ENCODE results near the gene KPRP. TPM values are rescaled to one million over a fixed set of nuclear protein-coding genes. Genes with fewer than 3 reads are reported as not detected.

KPRP gene
- total RNA-seq, 1 donor from 2014 or later, result not detected

DNA sequence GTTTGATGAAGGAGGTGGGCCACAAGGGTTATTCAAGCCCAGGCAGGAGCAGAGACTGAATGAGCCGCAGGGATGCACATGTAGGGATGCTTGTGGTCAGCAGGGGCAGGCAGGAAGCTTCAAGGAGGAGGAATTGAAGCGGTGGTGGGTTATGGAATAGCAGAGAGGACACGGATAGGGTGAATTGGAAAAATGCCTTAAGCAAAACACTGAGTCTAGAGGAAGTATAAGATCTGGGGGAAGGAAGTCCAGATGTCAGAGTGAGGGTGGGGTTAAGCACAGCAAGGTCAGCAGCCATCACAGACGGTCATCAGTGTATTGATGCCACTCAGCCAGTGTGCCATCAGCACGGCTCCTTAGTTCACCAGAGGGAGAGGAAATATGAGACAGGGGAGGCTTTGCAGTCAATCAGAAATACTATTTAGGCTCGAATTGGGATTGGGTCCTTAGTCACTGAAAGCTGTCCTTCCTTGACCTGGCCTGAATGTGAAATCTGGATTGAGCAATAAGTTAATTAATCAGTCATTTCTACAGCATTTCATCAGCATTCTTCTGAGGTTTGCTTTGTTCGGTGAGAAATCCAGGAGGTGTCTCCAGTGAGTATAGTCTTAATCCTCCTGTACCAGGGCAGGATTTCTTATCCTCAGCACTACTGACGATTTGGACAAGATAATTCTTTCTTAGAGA, 11.2 kb downstream of the KPRP start:
- no peak overlapping the region for H3K27ac Mint-ChIP-seq
- peaks cover 4% of the 10 kb centered on the region for H3K36me3 Mint-ChIP-seq (ENCODE audit: insufficient read depth)
- H3K4me1 Mint-ChIP-seq (ENCODE audit: low read depth), result no peaks in the 10 kb centered on the region
- H3K27me3 Mint-ChIP-seq, result no peaks in the 10 kb centered on the region
- DNase-seq (ENCODE audit: low spot score, unreplicated experiment), result no peak
- no peak overlapping the region for H3K4me3 Mint-ChIP-seq (ENCODE audit: low read depth)
- TF ChIP-seq, protein P1, sequence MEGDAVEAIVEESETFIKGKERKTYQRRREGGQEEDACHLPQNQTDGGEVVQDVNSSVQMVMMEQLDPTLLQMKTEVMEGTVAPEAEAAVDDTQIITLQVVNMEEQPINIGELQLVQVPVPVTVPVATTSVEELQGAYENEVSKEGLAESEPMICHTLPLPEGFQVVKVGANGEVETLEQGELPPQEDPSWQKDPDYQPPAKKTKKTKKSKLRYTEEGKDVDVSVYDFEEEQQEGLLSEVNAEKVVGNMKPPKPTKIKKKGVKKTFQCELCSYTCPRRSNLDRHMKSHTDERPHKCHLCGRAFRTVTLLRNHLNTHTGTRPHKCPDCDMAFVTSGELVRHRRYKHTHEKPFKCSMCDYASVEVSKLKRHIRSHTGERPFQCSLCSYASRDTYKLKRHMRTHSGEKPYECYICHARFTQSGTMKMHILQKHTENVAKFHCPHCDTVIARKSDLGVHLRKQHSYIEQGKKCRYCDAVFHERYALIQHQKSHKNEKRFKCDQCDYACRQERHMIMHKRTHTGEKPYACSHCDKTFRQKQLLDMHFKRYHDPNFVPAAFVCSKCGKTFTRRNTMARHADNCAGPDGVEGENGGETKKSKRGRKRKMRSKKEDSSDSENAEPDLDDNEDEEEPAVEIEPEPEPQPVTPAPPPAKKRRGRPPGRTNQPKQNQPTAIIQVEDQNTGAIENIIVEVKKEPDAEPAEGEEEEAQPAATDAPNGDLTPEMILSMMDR (IDR thresholded peaks at IDR 0.05; ENCODE audit: unreplicated experiment), result no peak
- peaks cover 63% of the 10 kb centered on the region for H3K9me3 Mint-ChIP-seq (ENCODE audit: low read depth)

DNA sequence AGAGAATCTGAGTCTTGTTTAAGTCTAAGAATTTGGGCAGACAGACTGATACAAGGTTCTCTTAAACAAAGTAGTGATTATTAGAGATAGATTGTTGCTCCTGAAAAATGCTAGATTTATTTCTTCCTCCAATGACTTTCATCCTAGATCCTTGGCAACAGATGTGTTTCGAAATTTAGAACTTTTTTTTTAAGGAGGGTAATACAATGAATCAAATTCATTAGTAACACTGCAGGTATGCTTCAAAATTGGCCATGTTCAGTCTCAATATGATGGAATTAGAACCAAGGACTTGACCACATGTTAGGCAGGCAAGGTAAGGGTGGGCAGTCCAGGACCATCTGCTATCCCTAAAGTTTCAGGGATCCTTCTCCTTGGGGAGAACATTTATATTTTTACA, 12.6 kb downstream of the KPRP start:
- Mint-ChIP-seq H3K4me1 (ENCODE audit: low read depth) (no peaks in the 10 kb centered on the region), H3K9me3 (ENCODE audit: low read depth) (peaks cover 71% of the 10 kb centered on the region), H3K27me3 (no peaks in the 10 kb centered on the region), H3K4me3 (ENCODE audit: low read depth) (no peak overlapping the region), H3K36me3 (ENCODE audit: insufficient read depth) (peaks cover 2% of the 10 kb centered on the region), H3K27ac (no peak overlapping the region)
- DNase-seq (ENCODE audit: low spot score, unreplicated experiment), result no peak
- TF ChIP-seq, protein P1 (IDR thresholded peaks at IDR 0.05; ENCODE audit: unreplicated experiment), result no peak

- Mint-ChIP-seq H3K27me3 (no peaks in the 10 kb centered on the region), H3K27ac (no peak within 1 kb of the TSS), H3K36me3 (ENCODE audit: insufficient read depth) (peaks cover 2% of the 10 kb centered on the region), H3K4me3 (ENCODE audit: low read depth) (no peak within 1 kb of the TSS), H3K4me1 (ENCODE audit: low read depth) (no peaks in the 10 kb centered on the region), H3K9me3 (ENCODE audit: low read depth) (peaks cover 65% of the 10 kb centered on the region)
- TF ChIP-seq, protein P1 (IDR thresholded peaks at IDR 0.05; ENCODE audit: unreplicated experiment), result no peak
- no peak for DNase-seq (ENCODE audit: low spot score, unreplicated experiment)
These were observed 17.1 kb downstream of the KPRP start, which contains the start of gene LCE1F for GRCh38 chr1:152774875-152775274. Gene LCE1F, plus strand, starts transcription at chr1:152775140. Its CDS starts 1,232 bp downstream, at chr1:152776372.

- Mint-ChIP-seq H3K9me3 (ENCODE audit: low read depth) (peaks cover 62% of the 10 kb centered on the region), H3K4me1 (ENCODE audit: low read depth) (no peaks in the 10 kb centered on the region), H3K36me3 (ENCODE audit: insufficient read depth) (peaks cover 2% of the 10 kb centered on the region), H3K27me3 (no peaks in the 10 kb centered on the region), H3K27ac (no peak overlapping the region), H3K4me3 (ENCODE audit: low read depth) (no peak overlapping the region)
- DNase-seq (ENCODE audit: low spot score, unreplicated experiment), result no peak
- TF ChIP-seq, protein P1 (IDR thresholded peaks at IDR 0.05; ENCODE audit: unreplicated experiment), result no peak
These were observed 18.5 kb downstream of the KPRP start for GRCh38 chr1:152776361-152776760.

- H3K4me3 Mint-ChIP-seq (ENCODE audit: low read depth), result no peak overlapping the region
- no peaks in the 10 kb centered on the region for H3K4me1 Mint-ChIP-seq (ENCODE audit: low read depth)
- DNase-seq (ENCODE audit: low spot score, unreplicated experiment), result no peak
- no peaks in the 10 kb centered on the region for H3K36me3 Mint-ChIP-seq (ENCODE audit: insufficient read depth)
- H3K27ac Mint-ChIP-seq, result no peak overlapping the region
- H3K9me3 Mint-ChIP-seq (ENCODE audit: low read depth), result peaks cover 60% of the 10 kb centered on the region
- TF ChIP-seq, protein P1 (IDR thresholded peaks at IDR 0.05; ENCODE audit: unreplicated experiment), result no peak
- no peaks in the 10 kb centered on the region for H3K27me3 Mint-ChIP-seq
These were observed 19.8 kb downstream of the KPRP start for GRCh38 chr1:152777510-152778137.

Data from progenitor cell of endocrine pancreas (in vitro differentiated cells).